ENCODE data around the gene LRRC45.

Gene LRRC45

DNA sequence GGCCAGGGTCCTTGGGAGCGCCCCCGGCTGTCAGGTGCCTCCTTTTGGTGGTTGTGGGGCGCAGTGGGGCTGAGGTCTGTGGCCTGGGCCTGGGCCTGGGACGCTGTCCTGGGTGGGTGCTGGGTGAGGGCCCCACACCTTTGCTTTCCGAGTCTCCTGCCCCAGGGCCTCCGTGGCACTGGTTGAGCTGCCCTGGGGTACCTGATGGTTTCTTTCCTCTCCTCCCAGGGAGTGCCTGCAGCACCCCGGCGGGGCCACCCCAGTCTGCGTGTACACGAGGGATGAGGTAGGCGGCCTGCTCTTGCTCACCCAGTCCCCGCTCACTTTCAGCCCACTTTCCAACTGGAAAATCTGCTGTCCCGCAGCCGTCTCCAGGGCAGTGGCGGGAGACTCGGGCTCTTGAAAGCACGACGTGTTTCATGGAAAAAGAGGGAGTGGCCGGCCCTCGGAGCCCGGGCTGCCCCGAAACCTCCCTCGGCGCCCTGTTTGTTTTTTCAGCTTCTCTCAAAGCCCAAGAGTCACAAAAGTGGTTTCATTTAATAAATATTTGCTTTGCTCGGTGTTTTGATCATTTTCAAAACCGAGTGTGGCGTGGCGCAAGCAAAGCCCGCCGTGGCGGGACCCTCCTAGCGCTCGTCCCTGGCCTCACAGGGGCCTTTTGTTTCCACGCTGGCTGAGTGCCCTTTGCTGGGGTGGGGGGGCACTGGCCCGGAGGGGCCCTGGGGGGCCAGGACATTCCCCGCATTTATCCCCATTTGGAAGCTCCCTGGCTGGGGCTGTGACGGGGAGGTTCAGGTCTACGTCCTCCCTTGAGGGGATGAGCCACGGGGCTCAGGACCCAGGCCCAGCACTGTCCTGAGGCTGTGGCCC lies 28.3 kb upstream of the LRRC45 start:
- no peak for DNase-seq

DNA sequence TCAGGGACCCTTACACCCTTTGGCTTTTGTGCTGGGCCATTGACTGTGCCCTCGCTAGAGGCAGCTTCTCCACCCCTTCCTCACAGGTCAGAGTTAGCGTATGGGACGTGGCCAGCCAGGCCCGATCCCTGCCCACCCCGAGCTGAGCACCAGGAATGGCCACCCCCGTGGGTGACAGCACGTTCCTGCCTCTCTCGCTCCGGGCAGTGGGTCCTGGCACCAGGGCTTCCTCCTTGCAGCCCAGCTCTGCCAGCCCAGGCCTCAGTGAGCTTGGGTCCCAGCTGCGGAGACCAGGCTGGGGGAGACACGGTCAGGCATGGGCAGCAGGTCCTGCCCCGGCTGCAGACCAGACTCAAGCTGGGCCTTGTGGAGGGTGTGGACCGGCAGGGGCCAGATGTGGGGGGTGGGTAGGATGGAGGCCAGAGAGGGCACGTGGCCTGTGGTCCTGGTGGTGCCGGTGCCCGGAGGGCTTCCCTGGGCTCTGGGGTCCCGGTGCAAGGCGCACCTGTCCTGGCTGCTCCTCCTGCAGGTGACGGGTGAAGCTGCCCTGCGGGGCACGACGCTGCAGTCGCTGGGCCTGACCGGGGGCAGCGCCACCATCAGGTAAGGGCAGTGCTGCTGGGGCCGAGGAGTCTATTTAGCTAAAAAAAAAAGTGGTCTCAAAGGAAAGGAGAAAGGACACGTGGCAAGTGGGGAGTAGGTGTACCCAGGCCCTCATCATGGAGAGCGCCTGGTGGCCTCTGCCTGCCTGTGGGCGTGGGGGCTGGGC lies 27.5 kb upstream of the LRRC45 start:
- no peak for DNase-seq

DNA sequence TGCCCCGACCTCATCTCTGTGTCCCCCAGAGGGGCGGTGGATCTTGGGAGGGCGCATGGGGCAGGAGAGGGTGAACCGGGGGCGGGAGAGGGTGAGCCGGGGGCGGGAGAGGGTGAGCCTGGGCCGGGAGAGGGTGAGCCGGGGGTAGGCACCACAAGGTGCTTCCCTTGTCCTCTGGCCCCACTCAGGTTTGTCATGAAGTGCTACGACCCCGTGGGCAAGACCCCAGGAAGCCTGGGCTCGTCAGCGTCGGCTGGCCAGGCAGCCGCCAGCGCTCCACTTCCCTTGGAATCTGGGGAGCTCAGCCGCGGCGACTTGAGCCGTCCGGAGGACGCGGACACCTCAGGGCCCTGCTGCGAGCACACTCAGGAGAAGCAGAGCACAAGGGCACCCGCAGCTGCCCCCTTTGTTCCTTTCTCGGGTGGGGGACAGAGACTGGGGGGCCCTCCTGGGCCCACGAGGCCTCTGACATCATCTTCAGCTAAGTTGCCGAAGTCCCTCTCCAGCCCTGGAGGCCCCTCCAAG lies 26.8 kb upstream of the LRRC45 start:
- DNase-seq: no peak

DNA sequence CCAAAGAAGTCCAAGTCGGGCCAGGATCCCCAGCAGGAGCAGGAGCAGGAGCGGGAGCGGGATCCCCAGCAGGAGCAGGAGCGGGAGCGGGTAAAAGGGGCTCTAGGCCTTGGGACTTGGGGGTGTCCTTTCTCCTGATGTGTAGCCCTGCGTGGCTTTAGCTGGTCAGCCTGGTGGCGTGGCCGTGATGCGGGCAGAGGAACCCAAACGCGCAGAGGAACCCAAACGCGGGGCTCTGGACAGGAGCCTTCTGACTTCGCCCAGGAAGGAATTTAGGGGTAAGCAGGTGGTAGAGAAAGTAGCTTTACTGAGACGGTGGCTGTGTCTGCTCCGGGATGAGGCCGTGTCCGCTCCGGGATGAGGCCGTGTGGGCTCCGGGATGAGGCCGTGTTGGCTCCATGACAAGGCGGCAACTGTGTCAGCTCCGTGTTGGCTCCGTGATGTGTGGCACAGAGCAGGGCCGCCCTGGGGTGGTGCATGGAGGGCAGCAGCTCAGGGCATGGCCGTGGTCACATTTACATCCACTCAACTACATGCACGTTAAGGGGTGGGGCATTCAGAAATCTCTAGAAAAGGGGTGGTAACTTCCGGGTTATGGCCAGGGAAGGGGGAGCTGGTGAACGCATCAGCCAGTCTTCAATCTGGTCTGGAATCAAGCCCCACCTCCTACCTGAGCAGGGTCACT lies 26.2 kb upstream of the LRRC45 start:
- no peak for DNase-seq

DNA sequence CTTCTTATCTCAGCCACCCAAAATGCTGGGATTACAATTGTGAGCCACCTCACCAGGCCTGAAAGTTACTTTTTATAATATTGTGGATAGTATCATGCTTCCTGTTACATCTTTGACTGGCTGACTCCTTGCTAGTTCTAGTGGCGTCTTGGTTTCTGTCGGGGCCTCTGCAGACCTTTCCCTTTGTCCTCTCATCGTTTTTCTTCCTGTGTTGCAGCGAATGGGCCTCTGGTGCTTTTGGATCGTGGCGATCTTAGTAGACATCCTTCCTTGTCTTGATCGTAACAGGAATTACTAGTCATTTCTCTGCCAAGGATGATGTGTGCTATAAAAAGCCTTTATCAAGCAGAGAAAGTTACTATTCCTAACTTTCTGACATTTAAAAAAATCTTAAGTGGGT lies 24.9 kb upstream of the LRRC45 start:
- DNase-seq: no peak

DNA sequence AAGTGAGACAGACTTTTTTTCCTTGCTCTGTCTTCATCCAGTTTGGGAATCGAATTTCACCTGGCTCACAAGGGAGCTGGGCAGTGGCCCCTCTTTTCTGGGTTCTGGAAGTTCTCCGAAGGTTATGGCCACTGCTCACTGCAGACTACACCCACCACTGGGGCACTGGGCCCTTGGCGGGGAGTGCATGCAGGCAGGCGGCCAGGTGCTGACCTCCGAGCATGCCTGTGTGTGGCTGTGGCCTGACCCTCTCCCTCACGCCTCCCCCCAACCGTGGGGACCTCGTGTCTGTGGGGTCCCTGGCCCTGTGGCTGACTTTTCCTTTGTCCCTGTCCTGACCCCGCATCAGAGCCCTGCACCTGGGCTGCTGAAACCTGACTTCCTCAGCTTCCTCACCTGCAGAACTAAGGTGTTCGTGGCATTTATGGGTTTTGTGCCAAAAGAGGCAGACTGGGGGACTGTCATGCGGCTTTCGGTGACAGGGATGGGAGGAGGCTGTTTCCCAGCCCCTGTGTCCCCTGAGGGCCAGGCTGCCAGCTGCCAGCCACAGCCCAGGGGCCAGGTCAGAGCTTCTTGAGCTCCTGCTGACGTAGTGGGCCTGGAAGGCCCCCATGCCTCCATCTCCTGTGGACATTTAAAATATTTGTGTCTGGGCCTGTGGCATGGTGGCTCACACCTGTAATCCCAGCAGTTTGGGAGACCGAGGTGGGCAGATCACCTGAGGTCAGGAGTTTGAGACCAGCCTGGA lies 24.2 kb upstream of the LRRC45 start:
- no peak for DNase-seq

DNA sequence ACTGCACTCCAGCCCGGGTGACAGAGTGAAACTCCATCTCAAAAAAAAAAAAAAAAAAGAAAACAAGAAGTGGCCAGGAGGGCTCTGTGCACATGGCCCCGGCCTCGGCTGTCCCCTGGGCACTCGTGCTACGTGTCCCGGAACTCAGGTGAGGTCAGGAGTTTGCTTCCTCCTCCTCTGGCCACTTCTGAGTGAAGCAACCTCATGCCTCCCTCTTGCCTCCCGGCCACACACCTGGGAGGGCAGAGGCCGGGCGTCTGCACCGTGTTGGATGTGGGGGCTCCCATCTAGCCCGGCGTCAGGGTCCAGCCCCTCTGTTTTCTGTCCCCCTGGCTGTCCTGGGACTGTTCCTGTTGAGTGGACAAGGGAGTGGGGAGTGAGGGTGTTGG lies 23.5 kb upstream of the LRRC45 start:
- DNase-seq: no peak

DNA sequence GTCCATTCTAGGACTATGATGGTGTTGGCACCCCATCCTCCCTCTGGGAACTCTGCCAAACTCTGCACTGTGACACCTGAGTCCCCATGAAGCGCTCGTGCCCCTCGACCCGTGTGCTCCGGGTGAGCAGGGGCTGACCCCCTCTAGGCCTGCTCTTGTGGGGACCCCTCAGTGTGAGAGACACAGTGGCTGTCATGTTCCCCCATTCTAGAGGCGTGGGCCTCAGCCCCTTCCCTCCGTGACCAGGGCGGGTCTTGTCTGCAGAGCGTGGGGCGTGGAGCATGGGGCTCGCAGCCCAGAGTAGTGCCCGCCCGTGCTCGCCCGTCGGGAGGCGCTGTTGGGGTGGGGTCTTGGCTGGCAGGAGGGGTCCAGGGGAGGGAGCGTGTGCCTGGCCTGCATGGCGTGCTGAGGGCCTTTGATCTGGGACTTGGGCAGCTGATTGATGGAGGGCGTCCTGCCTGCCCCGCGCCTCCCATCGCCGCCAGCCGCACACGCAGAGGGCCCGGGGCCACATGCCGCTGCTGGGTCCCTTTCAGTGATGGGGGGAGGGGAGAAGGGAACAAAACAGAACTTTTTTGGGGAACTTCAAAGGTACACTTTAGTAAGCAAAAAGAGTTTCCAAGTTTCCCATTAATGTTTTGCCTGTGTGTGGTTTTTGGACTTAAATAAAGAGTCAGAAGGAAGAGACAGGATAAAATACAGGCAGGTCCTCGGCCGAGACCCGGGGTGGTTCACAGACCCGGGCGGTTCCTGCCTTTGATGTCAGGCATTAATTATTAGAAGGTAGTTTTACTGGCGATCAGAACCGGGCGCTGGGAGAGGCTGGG lies 22.9 kb upstream of the LRRC45 start:
- DNase-seq: no peak

DNA sequence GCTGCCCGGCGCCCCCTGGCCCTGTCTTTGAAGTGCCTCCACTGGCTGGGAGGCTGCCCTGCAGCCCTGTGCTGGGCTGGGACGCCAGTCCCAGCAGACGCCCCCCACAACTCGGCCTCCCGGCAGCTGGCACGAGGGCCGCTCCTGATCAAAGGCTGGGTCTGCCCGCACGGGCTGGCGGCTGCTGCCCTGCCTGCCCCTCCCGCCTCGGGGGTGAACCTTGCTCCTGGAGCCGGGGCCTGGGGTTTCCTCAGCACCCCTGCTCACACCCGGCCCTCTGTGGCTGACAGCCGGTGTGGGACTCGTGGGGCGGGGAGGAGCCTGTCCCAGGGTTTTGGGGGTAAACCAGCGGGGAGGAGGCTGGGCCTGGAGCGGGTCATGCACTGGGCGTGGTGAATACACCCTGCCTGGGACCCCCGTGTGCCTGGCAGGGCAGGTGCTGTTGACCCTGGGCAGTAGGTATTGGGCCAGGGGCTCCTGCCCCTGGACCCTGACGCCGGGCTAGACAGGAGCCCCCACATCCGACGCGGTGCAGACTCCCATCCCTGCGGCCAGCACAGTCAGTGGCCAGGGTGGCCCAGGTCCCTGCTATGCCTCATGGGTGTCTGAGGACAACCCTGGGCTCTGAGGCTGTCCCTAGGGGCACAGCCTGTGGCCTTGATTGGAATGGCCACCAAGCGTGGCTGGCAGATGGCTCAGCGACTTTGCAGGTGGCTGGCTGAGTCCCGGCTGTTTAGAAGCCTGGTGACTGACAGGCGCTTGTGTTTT lies 22.1 kb upstream of the LRRC45 start:
- DNase-seq: no peak

DNA sequence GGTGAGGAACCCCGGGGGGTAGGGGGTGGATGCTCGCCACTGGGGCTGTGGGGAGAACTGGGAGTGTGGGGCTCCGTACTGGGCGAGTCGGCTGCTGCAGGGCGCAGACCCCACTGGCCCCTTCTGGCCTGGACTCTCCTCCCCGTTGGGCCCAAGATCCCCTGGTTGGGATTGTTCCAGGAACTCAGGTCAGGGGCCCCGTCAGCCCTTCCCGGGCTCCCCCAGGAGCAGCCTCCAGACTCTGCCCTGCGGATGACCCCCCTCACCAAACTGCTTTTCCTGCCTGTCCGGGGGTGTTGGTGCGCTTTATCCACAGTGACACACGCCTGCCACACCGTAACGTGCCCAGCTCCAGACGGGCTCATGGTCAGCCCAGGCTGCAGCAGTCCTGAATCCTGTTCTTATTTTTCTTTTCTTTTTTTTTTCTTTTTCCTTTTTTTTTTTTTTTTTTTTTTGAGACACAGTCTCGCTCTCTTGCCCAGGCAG lies 21.5 kb upstream of the LRRC45 start:
- no peak for DNase-seq

DNA sequence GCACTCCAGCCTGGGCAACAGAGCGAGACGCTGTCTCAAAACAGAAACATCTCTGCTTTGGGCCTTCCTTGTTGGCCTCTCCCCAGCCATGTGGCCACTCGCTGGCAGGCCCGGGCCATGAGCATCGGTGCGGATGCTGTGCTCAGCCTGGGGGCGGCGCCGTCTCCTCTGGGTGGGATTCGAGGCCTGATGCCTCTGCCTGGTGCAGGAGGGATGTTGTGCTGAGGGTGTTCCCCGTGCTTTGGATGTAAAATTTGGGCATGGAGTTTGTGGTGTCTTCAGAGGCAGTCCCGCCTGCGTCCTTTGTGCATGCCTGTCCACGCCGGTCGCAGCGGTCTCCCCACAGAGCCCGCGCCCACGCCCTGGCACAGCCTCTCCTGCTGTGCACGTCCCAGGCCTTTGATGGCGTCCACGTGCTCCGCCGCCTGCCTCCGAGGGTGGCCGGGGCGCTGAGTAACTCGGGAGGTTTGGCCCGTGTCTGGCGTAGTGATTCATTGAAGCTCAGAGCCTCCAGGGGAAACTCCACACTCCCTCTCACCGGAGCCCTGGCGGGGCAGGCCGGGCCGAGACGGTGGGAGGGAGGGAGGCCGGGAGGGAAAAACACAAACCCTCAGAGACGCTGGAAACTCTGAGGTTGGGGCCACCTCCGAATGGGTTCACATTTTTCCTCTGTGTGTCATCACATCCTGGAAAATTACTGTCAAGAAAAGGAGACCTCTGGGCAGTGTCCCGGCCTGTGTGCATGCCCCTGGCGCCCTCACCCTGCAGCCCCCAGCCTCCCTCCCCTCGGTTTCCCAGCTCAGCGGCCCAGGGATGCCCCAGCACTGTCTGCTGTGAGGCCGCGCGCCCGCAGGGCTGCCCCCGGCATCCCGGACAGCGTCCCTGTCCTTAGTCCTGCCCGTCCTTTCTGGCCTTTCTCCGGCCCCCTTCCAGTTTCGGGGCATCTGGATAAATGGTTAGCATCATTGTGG lies 19.4 kb upstream of the LRRC45 start:
- DNase-seq: peak in 1 of 2 donors; percentile 40

DNA sequence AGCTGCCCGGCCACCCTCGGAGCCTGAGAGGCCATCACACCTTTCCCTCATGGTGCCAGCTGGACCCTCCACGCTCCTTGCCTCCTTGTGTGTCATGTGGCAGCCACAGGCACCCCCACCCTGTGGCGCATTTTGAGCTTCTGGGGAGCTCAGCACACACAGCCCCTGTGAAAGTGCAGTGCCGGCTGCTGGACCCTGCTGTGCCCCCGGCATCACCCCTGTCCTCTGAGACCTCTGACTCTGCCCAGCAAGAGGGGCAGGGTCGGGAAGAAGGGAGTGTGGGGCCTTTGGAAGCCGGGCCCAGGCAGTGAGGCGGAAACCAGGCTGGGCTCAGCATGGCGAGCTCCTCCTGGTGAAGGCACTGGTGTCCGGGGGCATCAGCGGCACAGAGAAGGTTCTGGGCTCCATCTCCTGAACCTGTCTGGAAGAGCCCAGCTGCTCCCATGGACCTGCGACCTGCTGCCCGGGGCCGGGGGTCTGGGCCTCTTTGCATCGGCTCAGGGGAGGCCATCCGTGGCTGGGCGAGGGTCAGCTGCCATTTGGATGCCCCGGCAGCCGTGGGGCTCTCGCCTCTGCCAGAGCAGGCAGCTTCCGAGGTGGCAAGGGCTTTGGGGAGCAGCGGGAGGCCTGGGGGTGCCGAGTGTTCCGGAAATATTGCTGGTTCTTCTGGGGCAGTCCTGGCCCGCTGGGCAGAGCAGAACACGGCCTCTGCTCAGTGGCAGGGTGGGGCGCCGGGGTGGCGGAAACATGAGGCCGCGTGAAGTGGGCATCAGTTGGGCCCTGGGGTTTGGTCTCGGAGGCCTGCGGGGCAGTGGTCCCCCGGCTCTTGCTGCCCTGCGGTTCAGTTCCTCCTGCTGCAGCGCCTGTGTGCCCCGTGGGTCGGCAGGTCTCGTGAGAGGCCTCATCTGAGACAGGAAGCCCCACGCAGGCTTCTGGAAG lies 18.3 kb upstream of the LRRC45 start:
- no peak for DNase-seq

DNA sequence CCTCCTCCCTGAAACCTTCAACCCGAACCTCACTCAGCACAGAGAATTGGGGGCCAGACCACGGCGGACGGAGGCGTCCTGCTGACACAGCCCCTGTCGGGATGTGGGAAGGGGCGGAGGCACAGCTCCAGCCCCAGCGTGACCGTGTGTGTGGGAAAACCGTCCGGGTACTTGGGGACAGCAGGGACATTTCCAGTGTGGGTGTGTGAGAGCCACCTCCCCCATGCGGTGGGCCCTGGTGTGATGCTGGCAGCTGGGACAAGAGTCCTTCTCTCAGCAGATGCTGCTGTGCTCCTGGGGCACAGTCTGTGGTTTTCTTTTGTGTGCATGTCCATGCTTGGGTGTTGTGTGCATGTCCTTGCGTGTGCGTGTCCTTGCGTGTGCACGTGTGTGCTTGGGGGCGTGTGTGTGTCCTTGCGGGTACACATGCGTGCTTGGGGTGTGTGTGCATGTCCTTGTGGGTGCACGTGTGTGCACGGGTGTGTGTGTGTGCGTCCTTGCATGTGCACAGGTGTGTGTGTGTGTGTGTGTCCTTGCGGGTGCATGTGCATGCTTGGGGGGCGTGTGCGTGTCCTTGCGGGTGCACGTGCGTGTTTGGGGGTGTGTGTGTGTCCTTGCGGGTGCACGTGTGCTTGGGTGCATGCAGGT lies 17.3 kb upstream of the LRRC45 start:
- no peak for DNase-seq

DNA sequence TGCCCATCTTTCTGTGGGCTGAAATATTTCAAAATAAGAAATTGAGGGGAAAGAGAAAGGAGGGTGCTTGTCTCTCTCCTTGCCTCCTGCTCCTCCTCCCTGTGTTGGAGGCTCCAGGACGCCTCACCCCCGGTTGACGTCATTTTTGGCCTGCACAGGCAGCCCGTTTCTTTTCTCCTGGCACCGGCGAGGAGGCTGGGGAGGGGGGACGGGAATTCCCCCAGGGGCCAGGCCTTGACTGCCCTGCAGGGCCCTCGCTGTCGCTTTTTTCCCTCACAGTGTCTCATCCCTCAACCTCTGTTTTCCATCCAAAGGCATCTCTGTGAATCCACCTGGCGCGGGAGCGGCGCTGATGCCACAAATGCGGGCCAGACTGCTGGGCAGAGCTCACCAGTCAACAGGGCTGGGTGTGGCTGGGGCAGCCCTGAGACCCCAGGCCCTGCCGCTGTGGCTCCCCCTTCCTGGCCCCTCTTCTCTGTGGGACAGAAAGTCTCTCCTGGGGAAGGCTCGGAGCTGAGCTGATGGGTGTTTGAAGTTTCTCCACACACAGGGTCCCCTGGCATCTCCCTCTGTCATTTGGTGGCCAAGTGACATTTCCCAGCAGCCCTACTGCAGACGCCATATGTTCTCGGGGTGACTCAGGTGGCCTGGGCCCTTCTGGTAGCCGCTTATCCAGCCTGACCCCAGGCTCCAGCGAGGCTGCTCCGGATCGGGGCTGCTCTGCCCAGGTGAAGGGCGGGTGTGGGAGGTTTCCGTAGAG lies 16.5 kb upstream of the LRRC45 start:
- DNase-seq: no peak

DNA sequence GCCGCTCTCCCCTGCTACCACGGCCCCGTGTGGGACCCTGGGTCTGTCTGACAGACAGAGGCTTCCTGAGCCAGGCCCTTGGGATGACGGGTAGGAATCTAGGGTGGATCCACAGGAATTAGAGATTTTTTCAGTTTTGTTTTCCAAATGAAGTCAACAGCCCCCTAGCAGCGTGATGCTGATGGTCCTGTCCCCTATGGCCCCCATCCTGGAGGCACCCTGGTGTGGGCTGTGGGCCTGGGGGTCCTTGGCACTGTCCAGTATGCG lies 15.9 kb upstream of the LRRC45 start:
- DNase-seq: no peak

DNA sequence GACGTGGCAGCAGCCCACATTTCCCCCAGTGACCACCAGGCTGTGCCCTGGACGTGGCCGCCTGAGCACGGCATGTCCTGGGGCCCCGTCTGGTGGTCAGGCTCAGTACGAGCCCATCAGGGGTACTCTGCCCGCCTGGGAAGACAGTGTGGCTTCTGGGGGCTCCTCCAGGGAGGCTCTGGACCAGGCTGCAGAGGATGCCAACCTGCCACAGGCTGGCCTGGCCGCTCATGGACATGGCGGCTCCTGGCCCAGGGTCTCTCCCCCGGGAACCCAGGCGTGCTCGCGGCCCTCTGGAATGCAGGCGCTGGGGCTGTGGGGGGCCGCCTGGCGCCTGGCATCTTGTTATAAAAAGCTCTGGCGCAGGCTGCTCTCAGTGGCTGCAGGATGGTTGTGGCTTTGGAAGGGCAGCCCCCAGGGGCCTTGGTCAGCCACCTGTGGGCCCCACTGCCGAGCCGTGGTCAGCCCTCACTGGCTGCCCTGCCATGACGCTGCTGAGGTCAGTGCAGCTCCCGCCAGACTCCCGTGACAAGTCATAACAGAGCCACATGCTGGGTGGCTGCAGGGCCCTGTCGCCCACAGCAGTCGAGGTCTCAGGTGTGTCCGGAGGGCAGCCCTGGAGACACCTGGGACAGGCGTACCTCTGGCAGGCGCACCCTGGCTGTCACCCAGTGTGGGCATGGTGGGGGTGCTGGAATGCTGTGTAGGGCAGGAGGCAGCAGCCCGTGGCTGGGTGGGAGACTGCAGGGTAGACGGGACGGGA lies 15.4 kb upstream of the LRRC45 start:
- no peak for DNase-seq
